HEK293 (cell line): ENCODE measurements around the gene TAX1BP1.

ENCODE experiments used
- KLF1 ChIP-seq: fragments of 450-650 bp; formaldehyde crosslinking; IDR thresholded peaks from 2 replicates; pipeline ENCODE4 v1.5.1; 2016; ENCODE audit warnings: missing biosample characterization, missing genetic modification characterization
- PBX3 ChIP-seq: sonication (generic); formaldehyde crosslinking; IDR thresholded peaks from 2 replicates; pipeline ENCODE4 v1.8.1; 2022; ENCODE audit warnings: mild to moderate bottlenecking, moderate library complexity, missing genetic modification reagents
- ZNF645 ChIP-seq: fragments of 450-650 bp; formaldehyde crosslinking; IDR thresholded peaks from 2 replicates; pipeline ENCODE4; 2016; ENCODE audit warnings: missing biosample characterization, missing genetic modification characterization
- ZSCAN23 ChIP-seq: fragments of 450-650 bp; formaldehyde crosslinking; IDR thresholded peaks from 2 replicates; pipeline ENCODE4 v1.5.1; 2016; ENCODE audit warnings: missing biosample characterization, missing genetic modification characterization

GRCh38 chr7:27793780-27794179 lies 53.8 kb downstream of the TAX1BP1 start:
- no peak for TF ChIP-seq PBX3 (CRISPR knock-in tag)
- TF ChIP-seq KLF1 (tag by site-specific recombination), result no peak
- TF ChIP-seq ZSCAN23 (tag by site-specific recombination), result no peak
- TF ChIP-seq ZNF645, result no peak
